Measurements from ENCODE around the gene CEP89. TPM values are rescaled to one million over a fixed set of nuclear protein-coding genes. Genes with fewer than 3 reads are reported as not detected.

The CEP89 gene
- total and polyA plus RNA-seq, 2 of the 4 experiments (the other 2 are of a cell fraction), result 7.2 to 17.4 TPM

GRCh38 chr19:32887572-32888215, 84.1 kb downstream of the CEP89 start (continued):
- TF ChIP-seq RAD21 (IDR thresholded peaks at IDR 0.05; ENCODE audit: low read length) (no peak), SMC3 (IDR thresholded peaks at IDR 0.05; ENCODE audit: low read depth, low read length) (no peak), CEBPB (IDR thresholded peaks at IDR 0.05; ENCODE audit: low read depth, low read length) (no peak), MXI1 (IDR thresholded peaks at IDR 0.05; ENCODE audit: borderline replicate concordance, low read depth, low read length) (no peak)

- in situ Hi-C loops (cut with MboI; ENCODE audit: low sequenced_read_pairs), result no loop called here
- POLR2A ChIA-PET (ENCODE audit: unreplicated experiment), result no interaction called here
Measured at GRCh38 chr19:32886241-32886640, 85.5 kb downstream of the CEP89 start.

More at GRCh38 chr19:32886241-32886640, 85.5 kb downstream of the CEP89 start:
- Histone ChIP-seq H2BK120ac (ENCODE audit: low read depth, low read length) (no peak overlapping the region), H2AK9ac (replicated peaks; ENCODE audit: low read depth, low read length, poor library complexity) (no peak overlapping the region), H3K4me2 (ENCODE audit: low read depth, low read length) (no peak overlapping the region), H2BK5ac (ENCODE audit: low read depth, low read length, poor library complexity, severe bottlenecking) (no peak overlapping the region), H3K56ac (ENCODE audit: extremely low read depth, insufficient read depth, low read length) (no peak overlapping the region), H3K9ac (ENCODE audit: low read depth, low read length) (no peak overlapping the region), H3K4ac (ENCODE audit: low read depth, low read length) (no peak overlapping the region), H3K23ac (ENCODE audit: low read depth, low read length) (no peak overlapping the region), H3K18ac (ENCODE audit: low read depth, low read length) (no peak overlapping the region), H3K4me3 (ENCODE audit: insufficient read depth, low read depth, low read length) (no peak overlapping the region), H3K9me1 (ENCODE audit: insufficient read depth, low read length) (no peaks in the 10 kb centered on the region), H2AFZ (replicated peaks; ENCODE audit: low read length, poor library complexity) (no peak overlapping the region), H2AK5ac (ENCODE audit: low read depth, low read length) (no peak overlapping the region), H3K14ac (replicated peaks; ENCODE audit: low read depth, low read length) (no peak overlapping the region), H3K27me3 (ENCODE audit: control insufficient read depth, insufficient read depth, low read length) (no peaks in the 10 kb centered on the region), H3K4me1 (ENCODE audit: control insufficient read depth, insufficient read depth, low read length) (no peaks in the 10 kb centered on the region), H2BK20ac (ENCODE audit: low read depth, low read length) (no peak overlapping the region), H4K91ac (ENCODE audit: insufficient read depth, low read depth, low read length) (no peak overlapping the region), H4K5ac (ENCODE audit: low read depth, low read length) (no peak overlapping the region), H4K20me1 (ENCODE audit: insufficient read depth, low read length) (no peaks in the 10 kb centered on the region), H3K27ac (ENCODE audit: insufficient read depth, low read length) (no peak overlapping the region), H3K79me1 (ENCODE audit: low read depth in 1 of 2, low read length in 2 of 2) (no peaks in the 10 kb centered on the region), H3K36me3 (ENCODE audit: control insufficient read depth, insufficient read depth, low read length) (peaks cover 5% of the 10 kb centered on the region; the same call in 1 of the 2 replicates), H2BK15ac (ENCODE audit: low read depth, low read length) (no peak overlapping the region), H3K9me3 (ENCODE audit: control insufficient read depth, insufficient read depth, low read length) (no peaks in the 10 kb centered on the region), H4K8ac (ENCODE audit: low read depth in 2 of 2, low read length in 2 of 2) (no peak overlapping the region)
- no TSS peak for BruUV-seq (replicated peaks)
- dilution Hi-C loops (cut with HindIII; ENCODE audit: low sequenced_read_pairs, unreplicated experiment), result no loop called here
- no CpG with 5 or more reads among the region's 7 CpGs for WGBS, 2 experiments (ENCODE audit: extremely low coverage in 2 of 2, insufficient read length in 1 of 2)
- no peak for TF ChIP-seq CTCF (conservative IDR thresholded peaks at IDR 0.05; ENCODE audit: low read depth, low read length)
- TF ChIP-seq FOS (IDR thresholded peaks at IDR 0.05; ENCODE audit: low read depth, low read length), result no peak
- no peak for TF ChIP-seq MAZ (IDR thresholded peaks at IDR 0.05; ENCODE audit: borderline replicate concordance, low read depth, low read length)
- no peak for DNase-seq
- CTCF ChIA-PET, result no interaction called here
- no peak for ATAC-seq (ENCODE audit: low read depth)
- intact Hi-C loops (cut with micrococcal nuclease), result no loop called here

Data from IMR-90 (cell line).